Measurements from ENCODE around the gene TIMM17B. TPM values are rescaled to one million over a fixed set of nuclear protein-coding genes. Genes with fewer than 3 reads are reported as not detected.

Gene TIMM17B
- total RNA-seq, 4 donors from 2014 or later: 13.7 to 34.1 (median 29.4) TPM

DNA sequence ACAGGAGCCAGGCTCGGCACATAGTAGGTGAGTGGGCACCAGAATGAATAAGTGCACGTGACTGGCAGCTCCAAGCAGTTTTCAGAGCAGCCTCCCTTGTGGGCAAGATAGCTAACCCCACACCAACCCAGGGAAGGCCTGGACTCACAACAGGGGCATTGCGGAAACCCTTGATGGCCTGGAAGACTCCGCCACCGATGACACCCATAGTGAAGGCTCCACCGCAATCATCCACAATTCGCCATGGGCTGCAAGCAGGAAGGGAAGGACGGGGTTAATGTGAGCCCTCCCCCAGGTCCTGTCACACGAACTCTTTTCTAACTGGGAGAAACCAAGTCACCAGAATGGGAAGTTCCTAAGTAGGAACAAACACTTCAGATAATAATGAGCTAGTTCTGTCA, 957 bp downstream of the TIMM17B start:
- DNase-seq (ENCODE audit: low spot score): no peak
- TF ChIP-seq, protein P1, sequence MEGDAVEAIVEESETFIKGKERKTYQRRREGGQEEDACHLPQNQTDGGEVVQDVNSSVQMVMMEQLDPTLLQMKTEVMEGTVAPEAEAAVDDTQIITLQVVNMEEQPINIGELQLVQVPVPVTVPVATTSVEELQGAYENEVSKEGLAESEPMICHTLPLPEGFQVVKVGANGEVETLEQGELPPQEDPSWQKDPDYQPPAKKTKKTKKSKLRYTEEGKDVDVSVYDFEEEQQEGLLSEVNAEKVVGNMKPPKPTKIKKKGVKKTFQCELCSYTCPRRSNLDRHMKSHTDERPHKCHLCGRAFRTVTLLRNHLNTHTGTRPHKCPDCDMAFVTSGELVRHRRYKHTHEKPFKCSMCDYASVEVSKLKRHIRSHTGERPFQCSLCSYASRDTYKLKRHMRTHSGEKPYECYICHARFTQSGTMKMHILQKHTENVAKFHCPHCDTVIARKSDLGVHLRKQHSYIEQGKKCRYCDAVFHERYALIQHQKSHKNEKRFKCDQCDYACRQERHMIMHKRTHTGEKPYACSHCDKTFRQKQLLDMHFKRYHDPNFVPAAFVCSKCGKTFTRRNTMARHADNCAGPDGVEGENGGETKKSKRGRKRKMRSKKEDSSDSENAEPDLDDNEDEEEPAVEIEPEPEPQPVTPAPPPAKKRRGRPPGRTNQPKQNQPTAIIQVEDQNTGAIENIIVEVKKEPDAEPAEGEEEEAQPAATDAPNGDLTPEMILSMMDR (IDR thresholded peaks at IDR 0.05): no peak

DNA sequence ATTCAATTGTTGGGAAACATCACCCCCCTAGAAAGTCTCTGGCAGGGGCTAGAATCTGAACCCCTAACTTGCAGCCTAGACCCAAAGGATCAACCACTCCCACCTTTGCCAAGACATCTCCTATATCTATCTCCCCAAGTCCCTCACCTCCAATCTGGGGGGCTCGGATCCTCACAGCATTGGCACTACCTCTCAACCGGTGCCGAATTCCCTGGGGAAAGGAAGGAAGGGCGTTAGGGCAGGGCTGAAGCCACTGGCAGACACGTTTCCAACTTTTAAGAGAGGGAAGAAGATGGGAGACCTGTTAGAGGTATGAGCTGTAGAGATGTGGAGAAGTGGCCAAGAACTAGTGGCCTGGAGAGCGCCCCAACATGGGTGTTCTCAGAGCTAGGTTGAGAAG, 2.7 kb downstream of the TIMM17B start:
- DNase-seq (ENCODE audit: low spot score): no peak
- ATAC-seq (ENCODE audit: low FRiP score): no peak
- TF ChIP-seq, protein P1 (IDR thresholded peaks at IDR 0.05): no peak

More for the DNA sequence above, 957 bp downstream of the TIMM17B start:
- no peak for ATAC-seq (ENCODE audit: low FRiP score)

DNA sequence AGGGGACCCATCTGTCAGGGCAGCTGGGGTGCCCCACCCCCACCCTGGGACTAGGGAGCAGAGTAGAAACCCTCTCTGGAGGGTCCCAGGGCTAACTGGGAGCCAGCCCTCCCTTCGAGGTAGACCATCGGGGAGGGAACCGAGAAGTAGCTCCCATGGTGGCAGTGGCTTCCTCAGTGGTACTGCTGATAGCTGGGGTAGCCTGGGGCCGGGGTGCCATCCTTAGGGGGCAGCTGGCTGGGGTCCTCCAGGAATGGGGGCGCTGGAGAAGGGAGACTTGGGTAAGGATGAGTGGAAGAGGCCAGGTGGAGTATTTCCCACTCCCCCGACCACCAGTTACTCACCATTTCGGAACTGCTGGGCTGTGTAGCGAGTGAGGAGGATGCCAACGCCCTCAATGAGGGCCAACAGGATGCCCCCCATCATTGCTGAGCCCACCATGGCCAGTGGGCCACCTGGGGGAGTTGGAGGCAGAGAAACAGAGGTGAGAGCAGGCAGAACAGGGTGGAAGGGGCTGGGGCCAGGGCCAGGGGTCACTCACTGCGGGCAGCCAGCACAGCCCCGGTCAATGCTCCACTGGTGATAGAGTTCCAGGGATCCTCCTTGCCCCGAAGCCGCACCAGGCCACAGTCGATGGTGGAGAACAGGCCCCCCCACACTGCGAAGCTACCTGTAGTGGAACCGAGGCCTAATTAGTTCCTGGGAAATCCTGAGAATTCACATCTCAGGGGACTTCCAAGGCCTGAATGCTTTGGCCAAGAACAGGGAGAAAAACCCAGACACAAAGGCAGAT, 3.8 kb downstream of the TIMM17B start:
- ATAC-seq (ENCODE audit: low FRiP score) (no peak), DNase-seq (ENCODE audit: low spot score) (no peak)
- TF ChIP-seq, protein P1 (IDR thresholded peaks at IDR 0.05): no peak

DNA sequence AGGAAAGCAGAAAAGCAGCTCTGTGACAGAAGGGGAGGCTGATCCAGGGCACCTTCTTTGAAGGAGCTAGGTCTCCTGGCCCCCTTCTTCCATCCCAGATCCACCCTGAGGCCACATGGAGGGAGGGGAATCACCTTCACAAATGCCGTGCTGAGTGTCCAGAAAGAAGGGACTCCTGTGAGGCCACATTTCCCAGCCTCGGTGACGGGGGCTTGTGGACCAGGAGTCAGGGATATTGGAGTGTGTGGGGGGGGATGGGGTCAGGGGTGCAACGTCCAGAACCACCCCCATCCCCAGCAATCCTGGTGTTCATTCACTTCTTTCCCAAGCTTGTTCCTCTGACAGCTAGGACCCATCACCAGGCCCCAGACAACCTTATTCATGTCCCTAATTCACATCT, 4.7 kb downstream of the TIMM17B start:
- ATAC-seq (ENCODE audit: low FRiP score): no peak
- DNase-seq (ENCODE audit: low spot score): no peak
- TF ChIP-seq, protein P1 (IDR thresholded peaks at IDR 0.05): no peak

DNA sequence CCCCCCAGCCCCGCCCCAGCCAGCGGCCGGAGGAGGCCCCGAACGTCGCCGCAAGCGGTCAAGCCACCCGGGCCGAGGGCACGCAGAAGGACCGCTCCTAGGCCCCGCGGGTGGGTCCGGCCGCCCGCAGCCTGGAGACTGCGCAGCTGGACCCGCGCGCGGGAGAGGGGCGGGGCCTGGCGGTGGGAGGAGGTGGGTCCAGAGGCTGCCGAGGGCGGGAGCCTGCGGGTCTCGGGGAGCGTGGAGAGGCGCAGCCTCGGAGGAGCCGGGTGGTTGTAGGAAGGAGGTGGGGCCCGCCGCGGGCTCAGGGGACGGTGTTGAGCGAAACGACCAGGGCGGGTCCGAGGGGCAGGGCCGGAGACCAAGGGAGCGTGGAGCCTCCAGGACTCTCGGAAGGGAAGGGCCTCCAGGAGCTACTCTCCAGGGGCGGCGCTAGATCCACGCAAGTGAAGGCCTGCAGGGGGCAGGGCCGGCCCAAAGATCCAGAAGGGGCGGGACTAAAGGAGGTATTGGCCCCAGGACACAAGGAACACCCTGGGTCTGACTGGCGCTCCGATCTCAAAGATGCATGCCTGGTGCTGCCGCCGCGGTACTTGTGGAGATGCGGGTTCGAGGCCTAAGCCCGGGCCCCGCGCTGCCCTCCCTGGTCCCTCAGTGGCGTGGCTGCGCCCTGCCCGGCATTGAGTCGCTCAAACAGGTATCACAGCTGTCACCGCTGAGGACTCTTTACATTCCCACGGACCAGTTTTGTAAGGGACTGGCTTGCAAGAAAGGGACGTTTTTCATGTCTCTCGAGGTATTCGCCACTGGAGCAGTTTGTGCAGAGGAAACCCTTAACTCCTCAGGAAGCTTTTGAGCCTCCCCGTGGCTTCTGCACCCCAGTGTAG, 5.9 kb downstream of the TIMM17B start:
- DNase-seq (ENCODE audit: low spot score) (peak; percentile 37), ATAC-seq (ENCODE audit: low FRiP score) (peak; percentile 98)
- TF ChIP-seq, protein P1 (IDR thresholded peaks at IDR 0.05): no peak

DNA sequence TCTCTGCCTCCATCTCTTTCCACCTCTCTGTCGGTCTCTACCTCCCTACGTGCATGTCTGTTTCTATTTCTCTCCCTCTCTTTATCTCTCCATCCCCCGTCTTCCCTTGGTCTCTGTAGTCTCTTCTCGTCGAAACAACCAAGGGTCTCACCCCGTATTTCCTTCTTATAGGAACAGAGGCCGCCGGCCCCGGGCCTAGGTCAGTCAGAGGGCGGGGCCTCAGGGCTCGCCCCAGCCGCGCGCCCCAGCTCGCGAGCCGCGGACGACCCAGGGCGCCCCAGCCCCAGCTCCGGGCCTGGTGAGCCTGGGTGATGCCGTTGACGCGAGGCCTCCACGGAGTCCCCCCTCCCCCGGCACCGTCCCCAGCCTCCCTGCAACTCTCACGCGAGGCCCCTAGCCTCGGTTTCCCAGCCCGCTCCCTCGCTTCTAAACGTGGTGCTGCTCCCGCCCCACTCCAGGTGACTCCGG, 6.6 kb downstream of the TIMM17B start:
- peak; percentile 39 for ATAC-seq (ENCODE audit: low FRiP score)

More for the DNA sequence above, 6.6 kb downstream of the TIMM17B start:
- TF ChIP-seq, protein P1 (IDR thresholded peaks at IDR 0.05): no peak
- DNase-seq (ENCODE audit: low spot score): no peak

All from omental fat pad (tissue), 4 donors.